Stimulated activated CD8-positive, alpha-beta memory T cell treated with anti-CD3 and anti-CD28 coated beads, Interleukin-7, amount 100 ng/mL, for 1 hour (primary cell): ENCODE data around the gene C15orf40.

Experiments used
- DNase-seq, 2 donors: peaks; one replicate each; pipeline ENCODE4 v3.0.0-alpha.2; 2020; ENCODE audit warnings: low read depth in 2 of 2

Gene C15orf40

DNA sequence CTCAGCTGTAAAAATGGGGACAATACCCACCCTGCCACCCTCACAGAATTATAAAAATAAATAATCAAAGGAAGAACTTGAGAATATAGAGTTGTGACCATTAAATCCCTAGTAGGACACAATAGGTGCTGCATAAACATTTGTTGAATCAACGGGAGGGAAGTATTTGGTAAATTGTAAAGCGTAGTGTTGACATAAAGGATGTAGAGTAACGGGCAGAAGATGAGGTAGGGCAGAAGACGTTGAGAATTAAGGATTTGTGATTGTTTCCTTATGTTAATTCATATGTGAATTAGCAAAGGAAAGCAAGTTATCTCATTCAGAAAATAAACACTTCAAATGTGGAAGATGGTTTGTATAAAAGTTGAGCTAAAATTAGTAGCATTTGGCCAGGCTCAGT lies 18.3 kb downstream of the C15orf40 start:
- DNase-seq = no peak

DNA sequence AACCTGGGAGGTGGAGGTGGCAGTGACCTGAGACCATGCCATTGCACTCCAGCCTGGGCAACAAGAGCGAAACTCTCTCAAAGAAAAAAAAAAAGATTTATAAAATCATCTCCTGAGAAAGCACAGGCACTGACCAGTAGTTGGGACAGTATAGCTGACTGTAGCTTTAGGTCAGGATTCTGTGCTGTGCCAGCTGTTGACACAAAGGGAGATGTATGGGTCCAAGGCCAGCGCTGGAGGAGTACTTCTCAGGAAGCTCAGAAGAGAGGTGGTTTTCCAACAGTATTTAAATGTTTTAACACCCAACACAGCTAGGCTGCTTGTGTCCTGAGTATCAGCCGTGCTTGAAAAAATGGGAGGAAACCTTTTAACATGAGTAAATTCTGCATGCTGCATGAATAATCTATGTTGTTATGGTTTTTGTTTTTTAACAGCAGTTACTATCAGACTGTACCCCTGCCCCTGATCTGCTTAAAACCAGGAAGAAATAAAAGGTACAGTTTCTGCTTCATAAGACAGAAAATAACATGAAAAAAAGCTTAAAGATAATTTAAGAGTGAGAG lies 18.9 kb downstream of the C15orf40 start:
- DNase-seq = no peak

DNA sequence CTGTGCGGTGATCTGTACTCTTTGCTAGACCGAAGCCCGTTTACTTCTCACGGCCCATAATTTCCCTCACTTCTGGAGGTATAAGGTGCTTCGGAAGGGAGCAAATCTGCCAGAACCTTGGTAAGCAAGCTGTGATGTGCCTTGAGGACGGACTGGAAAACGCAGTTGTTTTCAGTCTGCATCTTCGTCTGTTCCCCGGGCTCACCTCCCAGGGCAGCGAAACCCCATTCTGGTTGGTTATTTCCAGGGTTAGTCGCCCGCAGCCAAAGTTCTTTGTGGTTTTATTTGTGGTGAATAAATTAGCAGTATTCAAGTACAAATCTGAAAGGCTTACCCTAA lies 25.0 kb downstream of the C15orf40 start:
- DNase-seq = peak in 1 of 2 donors; percentile 5

DNA sequence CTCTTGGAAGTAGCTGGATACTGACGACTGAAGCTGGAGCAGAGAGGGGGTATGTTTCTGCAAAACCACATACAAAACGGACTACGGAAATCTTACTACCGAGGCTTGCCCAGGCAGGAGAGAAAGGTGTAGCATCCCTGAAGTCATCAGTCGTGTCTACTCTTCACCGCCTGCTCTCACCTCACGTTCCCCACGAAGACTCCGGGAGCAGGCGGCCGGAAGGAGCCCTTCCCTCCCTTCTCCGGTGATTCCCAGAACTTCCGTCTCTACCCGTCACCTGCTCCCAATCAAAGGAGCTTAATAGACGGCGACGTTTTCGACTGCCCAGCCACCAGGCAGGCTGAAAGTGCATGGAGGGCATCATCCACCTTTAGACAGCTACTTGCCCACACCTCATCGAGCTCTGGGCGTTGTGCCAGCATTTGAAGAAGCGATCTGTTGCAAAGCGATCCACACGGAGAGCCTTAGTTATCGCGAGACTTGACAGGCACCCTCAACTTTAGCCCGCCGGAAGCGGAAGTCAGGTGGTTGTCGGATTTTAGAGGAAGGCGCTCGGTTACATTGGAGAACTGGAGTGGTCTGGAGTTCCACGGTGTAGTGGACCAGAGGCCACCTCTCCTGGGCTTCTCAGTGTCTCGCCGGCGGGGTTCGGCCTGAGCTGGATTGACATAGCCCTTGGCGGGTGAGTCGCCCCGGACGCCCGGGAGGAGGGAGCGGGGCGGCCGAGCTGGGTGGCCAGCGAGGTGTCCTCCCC lies 25.6 kb downstream of the C15orf40 start, which contains the start of gene RAMAC:
Gene RAMAC (plus strand): TSS at position 523 of the 754 bp plus-strand sequence. CDS start 2,809 bp downstream, outside the sequence.
- peak; percentile 75 to 80 for DNase-seq

DNA sequence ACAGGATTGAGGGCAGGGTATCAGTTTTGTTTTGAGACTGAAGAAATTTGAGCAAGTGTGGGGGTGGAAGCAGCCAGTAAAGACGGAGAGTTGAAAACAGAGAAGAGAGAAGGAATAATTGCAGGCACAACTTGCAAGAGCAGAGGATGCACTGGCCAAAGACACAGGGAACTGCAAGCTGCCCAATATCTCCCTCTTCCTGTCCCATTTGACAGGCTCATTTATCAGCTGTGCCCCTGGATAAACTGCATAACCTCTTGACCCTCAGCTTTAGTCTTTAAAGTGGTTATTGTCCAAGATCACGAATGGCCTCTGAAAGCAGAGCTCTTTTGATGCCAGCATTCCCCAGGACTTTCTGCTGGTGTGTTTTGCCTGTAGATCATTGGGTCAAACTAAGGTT lies 30.5 kb downstream of the C15orf40 start:
- DNase-seq = no peak

DNA sequence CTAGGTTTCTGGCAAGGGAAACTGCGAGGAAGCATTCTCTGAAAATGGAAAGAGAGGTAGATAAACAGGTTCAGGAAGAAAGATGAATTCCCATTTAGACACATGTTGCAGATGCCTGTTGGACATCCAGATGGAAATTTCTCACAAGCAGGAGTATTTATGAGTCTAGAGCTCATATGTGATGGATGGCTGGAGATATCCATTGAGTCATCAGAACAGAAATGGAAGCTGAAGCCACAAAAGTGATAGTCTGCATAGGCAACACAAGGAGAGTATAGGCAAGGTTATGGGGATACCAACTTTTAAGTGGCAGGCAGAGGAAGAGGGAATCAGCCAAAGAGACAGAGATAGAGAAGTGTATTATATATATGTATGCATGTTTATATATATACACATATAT lies 31.7 kb downstream of the C15orf40 start:
- no peak for DNase-seq

DNA sequence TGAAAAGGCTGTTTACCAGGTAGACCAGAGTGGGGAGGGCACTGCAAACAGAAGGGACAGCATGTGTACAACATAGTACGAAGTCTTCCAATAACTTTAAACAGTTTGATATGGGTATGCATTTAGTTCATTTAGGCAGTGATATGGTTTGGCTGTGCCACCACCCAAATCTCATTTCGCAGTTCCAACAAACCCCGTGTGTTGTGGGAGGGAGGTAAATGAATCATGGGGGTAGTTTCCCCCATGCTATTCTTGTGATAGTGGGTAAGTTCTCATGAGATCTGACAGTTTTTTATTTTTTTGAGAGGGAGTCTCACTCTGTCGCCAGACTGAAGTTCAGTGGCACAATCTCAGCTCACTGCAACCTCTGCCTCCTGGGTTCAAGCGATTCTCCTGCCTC lies 33.0 kb downstream of the C15orf40 start:
- DNase-seq = no peak

DNA sequence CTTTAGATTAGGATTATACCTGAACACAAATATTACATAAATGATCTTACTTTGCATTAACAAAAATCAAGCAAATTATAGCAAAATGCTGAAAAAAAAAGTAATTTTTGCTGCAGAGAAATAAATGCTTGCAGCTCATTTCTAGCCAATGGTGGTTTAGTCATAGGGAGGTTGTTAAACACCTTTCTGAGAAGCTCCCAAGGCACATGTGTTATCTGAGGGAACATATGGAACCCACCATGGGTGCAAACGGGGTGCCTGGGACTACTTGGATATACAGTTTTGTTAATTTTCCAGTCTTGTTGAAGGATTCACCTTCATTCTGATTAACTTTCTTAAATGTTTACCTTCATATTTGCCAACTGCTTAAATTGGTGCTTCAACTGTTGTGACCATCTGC lies 34.4 kb downstream of the C15orf40 start:
- DNase-seq = no peak

DNA sequence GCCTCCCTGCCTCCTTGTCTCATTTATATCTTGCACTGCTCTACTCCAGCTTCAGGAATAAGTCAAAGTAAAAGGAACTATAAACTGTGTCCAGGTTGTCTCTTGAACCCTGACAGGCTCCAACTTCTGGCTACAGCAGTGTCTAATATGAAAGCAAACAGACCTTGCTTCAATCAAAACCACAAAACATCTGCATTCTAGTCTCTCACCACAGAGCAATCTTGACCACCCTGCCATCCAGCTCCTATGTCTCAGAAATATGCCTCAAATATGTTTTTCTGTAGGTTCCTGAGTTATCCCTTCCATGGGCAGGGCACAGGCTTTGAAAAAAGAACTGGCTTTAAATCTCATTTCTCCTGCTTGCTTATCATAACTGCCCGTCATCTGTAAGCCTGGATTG lies 38.4 kb downstream of the C15orf40 start:
- no peak for DNase-seq

DNA sequence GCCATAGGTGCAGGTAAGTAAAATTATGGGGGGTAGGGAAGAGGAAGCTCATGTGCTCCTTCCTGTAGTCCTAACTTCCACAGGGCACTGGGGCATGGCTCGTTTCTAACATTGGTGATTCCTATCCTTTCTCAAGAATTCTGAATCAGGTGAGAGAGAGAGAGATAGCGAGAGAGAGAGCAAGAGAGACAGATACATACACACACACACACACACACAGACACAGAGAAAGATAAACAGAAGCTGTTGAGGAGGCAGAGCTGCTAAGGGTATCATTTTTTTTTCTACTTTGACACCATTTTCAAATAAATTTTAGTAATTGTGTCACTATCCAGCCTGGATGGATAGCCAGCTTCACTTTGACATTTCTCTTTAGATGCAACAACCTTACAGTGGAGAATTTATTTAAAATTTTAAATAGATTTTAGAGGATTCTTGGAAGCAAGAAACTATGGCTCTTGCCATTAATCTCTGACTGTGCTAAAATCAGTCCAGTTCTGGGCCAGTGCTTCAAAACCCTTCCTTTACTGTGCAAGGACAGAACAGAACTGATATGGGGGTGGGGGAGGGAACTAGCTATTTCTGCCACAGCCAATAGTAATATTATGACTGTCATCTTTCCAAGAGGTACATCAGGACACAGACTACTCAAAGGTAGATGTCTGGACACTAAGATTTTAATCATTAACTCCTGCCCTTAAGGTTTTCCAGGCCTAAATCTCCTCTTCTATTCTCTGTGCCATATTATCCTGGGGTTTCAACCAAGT lies 40.0 kb downstream of the C15orf40 start:
- no peak for DNase-seq

DNA sequence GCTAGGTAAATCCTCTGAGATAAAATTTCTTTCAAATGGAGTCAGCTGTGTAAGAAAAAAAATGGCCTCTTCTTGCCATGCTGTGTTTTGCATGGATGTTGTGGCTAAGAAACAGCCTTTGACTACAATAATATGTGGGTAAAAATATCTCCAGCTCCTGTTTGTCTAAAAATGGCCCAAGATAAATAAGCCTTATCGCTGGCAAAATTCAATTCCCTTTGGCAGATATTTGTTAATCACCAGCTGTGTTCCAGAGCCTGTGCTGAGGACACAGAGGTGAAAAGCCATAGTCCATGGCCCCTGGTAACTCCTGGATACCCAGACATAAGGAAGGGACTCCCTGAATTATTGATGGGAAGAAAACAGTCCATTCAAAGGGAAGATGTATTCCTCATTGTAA lies 40.7 kb downstream of the C15orf40 start:
- DNase-seq = no peak

DNA sequence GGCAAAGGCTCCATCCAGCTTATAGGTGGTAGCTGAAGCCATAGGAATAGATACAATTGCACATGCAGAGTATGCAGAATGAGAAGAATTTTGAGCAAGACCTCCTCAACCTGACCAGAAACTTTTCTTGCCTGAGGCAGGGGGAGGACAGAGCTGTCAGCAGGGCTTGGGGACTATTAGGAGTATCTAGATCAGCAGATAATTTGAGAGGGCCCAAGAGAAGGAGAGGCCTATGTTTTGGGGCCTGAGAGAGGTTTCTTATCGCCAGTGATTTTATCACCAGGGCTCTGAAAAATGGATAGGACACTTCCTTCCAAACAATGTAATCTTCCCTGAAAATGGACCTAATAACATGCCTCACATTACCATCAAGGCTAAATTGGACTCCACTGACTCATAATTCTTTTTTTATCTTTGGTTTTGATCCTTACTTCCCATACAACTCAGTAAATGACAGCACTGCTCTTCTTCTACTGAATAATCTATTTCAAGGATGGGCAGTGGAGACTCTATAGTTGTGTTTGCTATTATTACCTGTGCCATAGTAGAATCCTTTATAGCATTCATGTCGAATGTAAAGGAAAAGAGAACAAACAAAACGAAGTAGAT lies 41.3 kb downstream of the C15orf40 start:
- no peak for DNase-seq

DNA sequence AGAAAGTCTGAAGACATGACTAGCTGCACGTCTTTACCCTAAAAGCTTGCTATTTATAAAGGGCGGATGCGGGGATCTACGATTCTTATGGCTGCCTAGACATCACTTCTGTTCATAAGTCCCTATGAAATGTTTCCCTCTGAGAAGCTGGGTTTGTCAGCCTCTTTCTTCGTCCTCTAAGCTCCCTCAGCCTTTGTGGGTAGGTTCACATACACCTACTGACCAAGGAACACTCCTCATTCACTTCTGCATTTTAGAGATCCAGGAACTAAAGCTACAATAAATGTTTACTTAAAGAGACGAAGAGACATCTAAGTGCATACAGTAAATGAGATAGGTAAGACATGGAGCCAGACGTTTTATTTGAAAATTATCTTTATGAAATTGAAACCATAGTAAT lies 42.1 kb downstream of the C15orf40 start:
- DNase-seq = no peak

DNA sequence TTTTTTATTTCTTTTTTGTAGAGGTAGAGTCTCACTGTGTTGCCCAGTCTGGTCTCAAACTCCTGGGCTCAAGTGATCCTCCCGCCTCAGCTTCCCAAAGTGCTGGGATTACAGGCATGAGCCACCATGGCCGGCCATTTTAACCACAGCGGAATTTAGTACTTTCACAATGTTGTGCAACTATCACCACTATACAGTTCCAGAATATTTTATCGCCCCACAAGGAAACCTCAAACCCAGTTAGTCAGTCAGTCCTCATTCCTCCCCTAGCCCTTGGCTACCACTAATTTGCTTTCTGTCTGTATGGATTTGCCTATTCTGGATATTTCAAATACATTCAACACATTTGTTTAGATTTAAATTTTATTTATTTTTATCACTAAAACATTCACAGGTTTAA lies 43.4 kb downstream of the C15orf40 start:
- no peak for DNase-seq

DNA sequence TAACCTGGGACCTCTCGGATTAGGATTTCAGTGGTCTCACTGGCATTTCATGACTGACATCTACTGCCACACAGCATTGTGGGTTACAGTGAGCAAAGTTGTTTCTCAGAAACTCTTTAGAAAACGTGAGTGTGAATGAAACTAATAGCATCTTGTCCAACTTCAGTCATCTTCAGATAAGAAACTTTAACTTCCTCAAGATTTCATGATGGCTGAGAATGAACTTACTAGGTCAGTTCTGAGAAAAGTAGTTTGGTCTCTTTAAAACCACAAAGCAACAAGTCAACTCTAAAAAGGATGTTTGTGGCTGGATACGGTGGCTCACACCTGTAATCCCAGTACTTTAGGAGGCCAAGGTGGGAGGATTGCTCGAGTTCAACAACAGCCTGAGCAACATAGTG lies 44.8 kb downstream of the C15orf40 start:
- no peak for DNase-seq

DNA sequence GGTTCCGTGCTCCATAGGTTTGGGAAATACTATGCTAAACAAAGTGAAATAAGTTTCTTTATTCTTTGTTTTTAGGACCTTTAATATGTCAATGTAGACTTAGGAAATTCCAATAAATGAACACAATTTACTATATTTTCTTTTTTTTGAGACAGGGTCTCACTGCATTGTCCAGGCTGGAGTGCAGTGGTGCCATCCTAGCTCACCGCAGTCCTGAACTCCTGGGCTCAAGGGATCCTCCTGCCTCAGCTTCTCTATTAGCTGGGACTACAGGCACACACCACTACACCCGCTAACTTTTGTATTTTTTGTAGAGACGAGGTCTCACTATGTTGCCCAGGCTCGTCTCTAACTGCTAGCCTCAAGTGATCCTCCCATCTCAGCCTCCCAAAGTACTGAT lies 46.5 kb downstream of the C15orf40 start:
- no peak for DNase-seq

DNA sequence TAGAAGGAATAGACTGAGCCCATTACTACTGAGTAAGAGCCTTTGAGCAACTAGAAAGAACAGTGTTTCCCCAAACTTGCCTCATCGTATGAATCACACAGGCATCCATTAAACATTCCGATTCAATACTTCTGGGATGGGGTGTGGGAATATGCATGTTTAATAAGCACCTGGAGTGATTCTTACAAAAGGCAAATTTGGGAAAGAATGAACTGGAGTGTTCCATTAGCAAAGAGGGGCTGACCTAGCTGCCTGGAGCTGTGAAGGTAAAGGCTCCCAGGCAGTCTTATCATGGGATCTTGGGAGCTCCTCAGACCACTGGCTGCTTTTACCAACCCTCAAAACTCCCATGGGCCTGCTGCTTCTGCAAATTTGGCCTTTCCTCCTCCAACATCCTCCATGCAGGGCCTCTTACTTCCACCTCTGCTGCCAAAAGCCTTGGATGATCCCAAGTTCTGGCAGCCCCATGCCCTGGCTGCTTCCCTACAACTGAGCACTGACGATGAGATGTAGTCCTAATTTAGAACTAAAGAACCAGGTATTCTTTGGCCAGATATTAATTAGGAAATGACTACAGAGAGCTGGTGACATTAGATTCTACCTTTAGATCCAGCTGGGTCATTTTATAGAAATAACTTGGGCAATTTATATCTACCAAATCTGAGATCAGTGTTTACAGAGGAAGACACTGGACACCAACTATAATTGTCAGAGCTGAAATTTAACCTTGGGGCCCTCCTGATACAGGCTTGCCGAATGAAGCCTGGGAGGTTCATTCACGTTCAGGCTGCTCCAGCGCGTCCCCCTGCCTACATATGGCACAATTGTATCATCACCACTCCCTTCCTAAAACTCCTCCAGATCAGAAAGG lies 47.7 kb downstream of the C15orf40 start:
- DNase-seq = no peak

DNA sequence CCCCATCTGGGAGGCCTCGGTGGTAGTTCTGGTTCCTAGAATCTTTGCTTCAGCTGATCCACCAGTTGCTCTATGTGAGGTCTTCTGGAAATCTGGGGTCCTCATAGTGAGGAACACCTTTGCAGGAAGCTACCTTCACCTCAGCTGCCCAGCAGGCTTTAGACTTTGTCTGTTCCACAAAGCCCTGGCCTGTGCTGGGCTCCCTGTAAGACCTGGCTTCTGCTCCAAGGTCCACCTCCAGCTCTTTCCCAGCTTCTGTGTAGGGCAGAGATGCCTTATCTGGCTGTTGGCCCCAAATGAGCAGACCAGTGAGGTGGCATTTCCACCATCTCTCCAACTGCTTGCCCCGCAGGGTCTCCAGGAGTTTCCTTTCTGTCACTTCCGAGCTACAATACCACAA lies 50.7 kb downstream of the C15orf40 start:
- no peak for DNase-seq

DNA sequence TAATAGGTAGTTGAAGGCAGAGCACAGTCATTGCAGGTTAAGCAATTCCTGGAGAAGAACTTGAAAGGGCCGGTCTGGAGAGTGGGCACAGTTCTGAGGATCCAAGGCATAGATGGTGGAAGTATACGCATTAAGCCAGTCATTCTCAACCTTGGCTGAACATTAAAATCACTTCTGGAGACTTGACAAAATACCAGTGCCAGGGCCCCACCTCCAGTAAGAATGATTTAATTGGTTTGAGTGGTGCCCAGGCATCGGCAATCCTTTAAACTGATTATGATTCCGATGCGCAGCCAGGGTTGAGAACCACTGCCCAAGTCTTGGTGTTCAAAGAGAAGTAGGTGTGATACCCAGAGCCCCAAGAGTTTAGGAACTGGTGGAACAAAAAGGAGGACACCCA lies 52.0 kb downstream of the C15orf40 start:
- DNase-seq = no peak

DNA sequence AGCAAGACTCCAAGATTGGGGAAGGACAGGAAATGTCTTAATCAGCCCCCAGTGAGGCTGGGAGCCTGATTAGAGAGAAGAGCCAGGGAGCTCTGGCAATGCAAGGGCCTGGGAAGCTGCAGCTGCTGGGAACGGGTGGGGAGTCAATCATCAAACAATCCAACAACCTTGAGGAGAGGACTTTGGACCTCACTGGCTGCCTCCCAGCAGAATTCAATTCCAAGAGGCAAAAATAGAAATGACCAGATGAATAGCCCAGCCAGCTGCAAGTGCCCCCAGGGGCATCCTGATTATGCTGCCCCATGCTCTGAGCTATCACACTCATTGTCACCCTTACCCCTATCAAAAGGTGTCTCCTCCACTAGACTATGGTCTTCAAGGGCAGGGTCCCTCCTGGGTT lies 52.8 kb downstream of the C15orf40 start:
- DNase-seq = no peak
